Hematopoietic multipotent progenitor cell treated with erythropoietin and hydrocortisone succinate and interleukin-3 and kit ligand, for 15 days (in vitro differentiated cells): Measurements from ENCODE around the gene VPS29.
"Not testable (repeated sequence)": the region's sequence is repeated elsewhere in the genome, so short reads cannot be mapped to it uniquely, and the experiment has no call there.

Experiments used
- DNase-seq: peaks from one replicate; pipeline ENCODE4 v3.0.0-alpha.2; 2015; ENCODE audit warnings: low spot score

The VPS29 gene

DNA sequence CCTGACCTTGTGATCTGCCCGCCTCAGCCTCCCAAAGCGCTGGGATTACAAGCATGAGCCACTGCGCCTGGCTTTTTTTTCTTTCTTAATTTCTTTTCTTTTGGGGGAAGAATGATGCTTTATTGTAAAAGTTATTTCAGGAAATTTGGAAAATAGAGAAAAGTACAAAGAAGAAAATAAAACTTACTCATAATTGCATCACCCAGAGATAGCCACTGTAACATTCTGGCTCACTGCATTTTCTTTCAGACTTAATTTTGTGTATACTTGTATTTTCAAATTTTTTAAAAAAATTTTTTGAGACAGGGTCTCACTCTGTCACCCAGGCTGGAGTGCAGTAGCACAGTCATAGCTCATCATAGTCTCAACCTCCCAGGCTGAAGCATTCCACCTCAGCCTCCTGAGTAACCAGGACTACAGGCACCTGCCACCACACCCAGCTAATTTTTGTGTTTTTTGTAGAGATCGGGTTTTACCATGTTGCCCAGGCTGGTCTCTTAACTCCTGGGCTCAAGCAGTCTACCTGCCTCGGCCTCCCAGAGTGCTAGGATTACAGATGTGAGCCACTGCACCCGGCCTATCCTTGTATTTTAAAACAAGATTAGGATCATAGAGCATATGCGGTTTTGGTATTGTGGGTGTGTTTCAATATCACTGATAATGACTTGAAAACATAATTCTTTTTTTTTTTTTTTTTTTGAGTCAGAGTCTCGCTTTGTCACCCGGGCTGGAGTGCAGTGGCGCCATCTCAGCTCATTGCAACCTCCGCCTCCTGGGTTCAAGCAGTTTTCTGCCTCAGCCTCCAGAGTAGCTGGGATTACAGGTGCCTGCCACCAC lies 19.2 kb upstream of the VPS29 start:
- not testable (repeated sequence) for DNase-seq

- not testable (repeated sequence) for DNase-seq
Observed at GRCh38 chr12:110518014-110518413, 16.1 kb upstream of the VPS29 start.

DNA sequence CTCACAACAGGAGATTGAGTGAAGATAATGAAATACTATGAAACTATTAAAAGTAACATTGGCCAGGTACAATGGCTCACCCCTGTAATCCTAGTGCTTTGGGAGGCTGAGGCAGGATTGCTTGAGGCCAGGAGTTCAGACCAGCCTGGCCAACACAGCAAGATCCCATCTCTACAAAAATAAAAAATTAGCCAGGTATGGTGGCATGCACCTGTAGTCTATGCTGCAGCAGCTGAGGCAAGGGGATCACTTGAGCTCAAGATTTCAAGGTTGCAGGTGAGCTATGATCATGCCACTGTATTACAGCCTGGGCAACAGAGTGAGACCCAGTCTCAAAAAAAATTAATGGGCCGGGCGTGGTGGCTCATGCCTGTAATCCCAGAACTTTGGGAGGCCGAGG lies 15.1 kb upstream of the VPS29 start:
- no peak for DNase-seq

- DNase-seq, result no peak
Observed at GRCh38 chr12:110514363-110514762, 12.5 kb upstream of the VPS29 start.

- no peak for DNase-seq
Observed at GRCh38 chr12:110513842-110514241, 11.9 kb upstream of the VPS29 start.

DNA sequence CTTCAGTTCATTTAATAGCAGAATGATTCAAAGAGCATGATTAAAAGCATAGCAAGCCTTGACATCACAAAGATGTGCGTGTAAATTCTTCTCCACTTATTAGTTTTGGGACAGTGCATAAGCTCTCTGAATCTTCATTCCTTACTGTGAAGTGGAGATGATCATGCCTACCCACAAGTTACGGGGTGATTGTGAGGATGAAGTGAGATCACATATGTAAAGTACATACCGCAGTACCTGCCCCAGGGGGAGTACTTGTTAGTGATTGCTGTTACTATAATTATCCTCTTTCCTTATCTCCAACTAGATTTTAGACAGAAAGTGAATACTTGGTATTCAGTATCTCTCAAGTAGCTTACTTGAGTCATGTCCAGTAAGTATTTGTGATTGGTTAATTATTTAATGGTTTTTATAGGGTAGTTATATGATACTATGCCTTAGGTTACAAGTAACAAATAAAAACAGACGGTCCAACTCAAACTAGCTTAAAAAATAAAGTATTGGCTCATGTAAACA lies 6.2 kb upstream of the VPS29 start:
- no peak for DNase-seq

- DNase-seq, result no peak
Observed at GRCh38 chr12:110505332-110505731, 3.4 kb upstream of the VPS29 start.

GRCh38 chr12:110503432-110503831 lies 1.5 kb upstream of the VPS29 start:
- peak; percentile 18 for DNase-seq

GRCh38 chr12:110501399-110501751 lies 536 bp downstream of the VPS29 start:
- DNase-seq, result peak; percentile 33

GRCh38 chr12:110498984-110499706 lies 2.8 kb downstream of the VPS29 start:
- no peak for DNase-seq

- DNase-seq, result no peak
Observed at GRCh38 chr12:110475426-110475825, 26.5 kb downstream of the VPS29 start.

GRCh38 chr12:110468214-110469048 lies 33.5 kb downstream of the VPS29 start, which contains the start of the genes FAM216A and GPN3:
TSS of gene FAM216A (plus strand) at chr12:110468845. CDS start at chr12:110468876, 31 bp downstream.
TSS of gene GPN3 (minus strand) at chr12:110468257. CDS start at chr12:110468203, 54 bp downstream.
- DNase-seq, result peak; percentile 98

- DNase-seq, result no peak
Observed at GRCh38 chr12:110467847-110468213, 34.1 kb downstream of the VPS29 start.

DNA sequence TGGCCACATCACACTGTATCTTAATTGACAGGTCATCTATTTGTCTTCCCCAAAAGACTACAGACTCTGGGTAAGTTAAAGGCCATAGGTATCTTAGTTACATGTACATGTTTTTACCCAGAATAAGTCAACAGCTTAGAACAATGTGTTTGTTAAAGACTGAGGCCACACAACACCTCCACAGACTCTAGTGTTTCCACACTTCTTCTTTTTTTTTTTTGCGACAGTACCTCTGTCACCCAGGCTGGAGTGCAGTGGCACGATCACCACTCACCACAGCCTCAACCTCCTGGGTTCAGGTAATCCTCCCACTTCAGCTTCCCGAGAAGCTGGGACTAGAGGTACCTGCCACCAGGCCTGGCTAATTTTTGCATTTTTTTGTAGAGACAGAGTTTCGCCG lies 35.1 kb downstream of the VPS29 start:
- DNase-seq, result no peak

DNA sequence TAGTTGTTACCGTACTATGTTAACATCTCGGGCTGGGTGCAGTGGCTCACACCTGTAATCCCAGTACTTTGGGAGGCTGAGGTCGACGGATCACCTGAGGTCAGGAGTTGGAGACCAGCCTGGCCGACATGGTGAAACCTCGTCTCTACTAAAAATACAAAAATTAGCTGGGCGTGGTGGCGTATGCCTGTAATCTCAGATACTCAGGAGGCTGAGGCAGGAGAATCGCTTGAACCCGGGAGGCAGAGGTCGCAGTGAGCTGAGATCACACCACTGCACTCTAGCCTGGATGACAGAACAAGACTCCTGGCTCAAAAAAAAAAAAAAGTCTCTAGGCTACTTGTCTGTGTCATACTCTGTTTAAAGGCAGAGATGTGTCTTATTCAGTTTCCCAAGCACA lies 36.1 kb downstream of the VPS29 start:
- DNase-seq, result not testable (repeated sequence)

- no peak for DNase-seq
Observed at GRCh38 chr12:110465024-110465423, 36.9 kb downstream of the VPS29 start.

- not testable (repeated sequence) for DNase-seq
Observed at GRCh38 chr12:110461189-110461588, 40.7 kb downstream of the VPS29 start.

- no peak for DNase-seq
Observed at GRCh38 chr12:110458756-110459155, 43.2 kb downstream of the VPS29 start.

- DNase-seq, result no peak
Observed at GRCh38 chr12:110453569-110454296, 48.2 kb downstream of the VPS29 start.

- DNase-seq, result no peak
Observed at GRCh38 chr12:110451263-110451662, 50.6 kb downstream of the VPS29 start.

GRCh38 chr12:110449799-110450497 lies 52.0 kb downstream of the VPS29 start, which contains the start of gene ARPC3:
TSS of gene ARPC3 (minus strand) at chr12:110450337. CDS start at chr12:110450260, 77 bp downstream.
- DNase-seq, result peak; percentile 95
